GM19240 (cell line): ENCODE data around the gene IL36RN.

Experiments used
- DNase-seq: peaks from one replicate; pipeline ENCODE4 v3.0.0; 2011; ENCODE audit warnings: low spot score; ENCODE audit not compliant: insufficient read length

Gene IL36RN

GRCh38 chr2:113050921-113051895, 7.8 kb upstream of the IL36RN start:
- DNase-seq: no peak

GRCh38 chr2:113052396-113052917, 6.5 kb upstream of the IL36RN start, which contains the start of gene IL36B:
IL36B (minus strand) TSS chr2:113052867.
- DNase-seq: no peak

- DNase-seq: no peak
Observed at GRCh38 chr2:113053666-113054065, 5.3 kb upstream of the IL36RN start.

- DNase-seq: no peak
Observed at GRCh38 chr2:113054066-113054465, 4.9 kb upstream of the IL36RN start.

GRCh38 chr2:113056521-113056920, 2.5 kb upstream of the IL36RN start:
- no peak for DNase-seq

GRCh38 chr2:113057117-113057516, 1.9 kb upstream of the IL36RN start:
- no peak for DNase-seq

GRCh38 chr2:113058411-113058994, 495 bp upstream of the IL36RN start:
- no peak for DNase-seq

GRCh38 chr2:113060396-113060795, 1.4 kb downstream of the IL36RN start:
- DNase-seq: no peak

- no peak for DNase-seq
Observed at GRCh38 chr2:113060796-113061195, 1.8 kb downstream of the IL36RN start.

- no peak for DNase-seq
Observed at GRCh38 chr2:113061241-113061640, 2.2 kb downstream of the IL36RN start.

GRCh38 chr2:113061896-113062770, 3.1 kb downstream of the IL36RN start:
- no peak for DNase-seq

- no peak for DNase-seq
Observed at GRCh38 chr2:113064281-113064680, 5.3 kb downstream of the IL36RN start.

GRCh38 chr2:113064898-113065297, 5.9 kb downstream of the IL36RN start:
- DNase-seq: no peak

GRCh38 chr2:113067681-113068080, 8.7 kb downstream of the IL36RN start, which contains the start of gene IL1F10:
IL1F10 (plus strand) TSS chr2:113067970; CDS start chr2:113072739, 4,769 bp downstream.
- no peak for DNase-seq

- DNase-seq: no peak
Observed at GRCh38 chr2:113068249-113068648, 9.3 kb downstream of the IL36RN start.

- DNase-seq: no peak
Observed at GRCh38 chr2:113068706-113069485, 9.9 kb downstream of the IL36RN start.

GRCh38 chr2:113069676-113070605, 10.9 kb downstream of the IL36RN start:
- DNase-seq: no peak

GRCh38 chr2:113070606-113070975, 11.6 kb downstream of the IL36RN start:
- no peak for DNase-seq

GRCh38 chr2:113072584-113072983, 13.6 kb downstream of the IL36RN start:
- no peak for DNase-seq
